Measurements from ENCODE around the gene OSBPL3.
"Not testable (repeated sequence)": the region's sequence is repeated elsewhere in the genome, so short reads cannot be mapped to it uniquely, and the experiment has no call there.

OSBPL3 gene

DNA sequence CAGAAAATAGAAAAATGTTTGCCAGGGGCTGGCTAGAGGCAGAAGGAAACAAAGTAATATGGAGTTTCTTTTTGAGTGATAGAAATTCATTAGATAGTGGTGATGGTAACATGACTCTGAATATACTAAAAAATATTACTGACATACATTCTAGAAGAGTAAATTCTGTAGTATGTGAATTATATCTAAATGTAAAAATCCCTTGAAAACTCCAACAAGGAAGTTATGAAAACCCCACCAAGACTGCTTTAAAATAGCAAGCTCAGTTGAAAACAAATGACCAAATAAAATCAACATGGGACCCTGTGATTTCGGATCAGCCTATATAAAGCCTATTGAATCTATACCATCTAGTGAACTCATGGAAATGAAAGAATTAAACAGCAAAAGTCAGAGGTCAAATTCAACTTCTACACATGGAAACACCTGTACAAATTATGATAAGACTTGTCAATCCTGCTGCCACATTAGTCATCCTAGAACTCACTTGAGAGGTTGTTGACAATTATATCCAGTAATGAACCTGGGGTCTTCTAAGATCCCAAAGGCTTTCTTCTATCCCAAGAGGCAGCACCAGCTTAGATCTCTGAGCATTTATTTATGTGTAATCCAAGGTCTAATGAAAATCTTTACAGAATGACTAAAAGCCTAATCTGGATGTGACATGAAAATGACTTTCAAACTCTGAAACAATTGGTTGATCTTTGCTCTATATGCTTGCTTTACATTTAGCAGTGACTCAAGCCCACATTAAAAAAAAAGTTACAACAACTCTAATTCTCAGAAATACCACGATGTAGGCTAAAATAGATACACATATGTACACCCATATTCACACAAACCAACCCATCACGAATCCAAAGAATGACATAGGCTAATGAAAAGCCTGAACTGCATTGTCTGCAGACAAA lies 59.3 kb downstream of the OSBPL3 start:
- no peak for DNase-seq (ENCODE audit: low read depth, low spot score)

DNA sequence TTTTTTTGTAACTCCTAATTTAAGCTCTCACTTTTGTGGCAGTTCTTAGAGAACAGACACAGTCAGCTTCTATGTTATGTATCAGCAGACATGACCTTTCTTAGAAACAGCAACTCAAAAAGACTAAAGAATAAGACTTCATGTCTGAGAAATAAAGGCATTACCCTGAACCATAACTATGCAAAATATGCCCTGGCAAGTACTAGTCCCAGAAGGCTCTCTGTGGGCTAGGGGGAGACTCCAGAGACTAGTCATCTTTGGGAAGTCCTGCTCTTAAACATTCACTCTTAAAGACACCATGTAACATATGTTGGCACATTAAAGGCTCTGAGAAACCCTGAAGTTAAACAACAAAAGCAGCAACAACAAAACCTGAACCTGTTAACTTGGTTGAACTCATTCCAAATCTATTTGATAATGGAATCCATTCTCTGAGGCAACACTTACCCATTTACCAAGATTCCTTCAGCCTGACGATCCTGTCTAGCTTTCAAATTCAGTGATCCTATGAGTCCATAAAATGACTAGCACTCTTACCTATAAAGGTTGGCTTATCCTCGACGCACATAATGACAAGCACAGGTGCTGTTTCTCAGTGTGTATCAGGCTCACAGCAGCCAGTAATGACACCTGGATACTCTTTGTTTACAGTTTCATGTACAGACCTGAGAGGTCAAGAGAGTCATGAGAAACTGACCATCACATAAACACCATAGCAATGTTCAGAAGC lies 62.3 kb downstream of the OSBPL3 start:
- DNase-seq (ENCODE audit: low read depth, low spot score): no peak

- DNase-seq (ENCODE audit: low read depth, low spot score): no peak
Observed at GRCh38 chr7:24916463-24917040, 63.4 kb downstream of the OSBPL3 start.

DNA sequence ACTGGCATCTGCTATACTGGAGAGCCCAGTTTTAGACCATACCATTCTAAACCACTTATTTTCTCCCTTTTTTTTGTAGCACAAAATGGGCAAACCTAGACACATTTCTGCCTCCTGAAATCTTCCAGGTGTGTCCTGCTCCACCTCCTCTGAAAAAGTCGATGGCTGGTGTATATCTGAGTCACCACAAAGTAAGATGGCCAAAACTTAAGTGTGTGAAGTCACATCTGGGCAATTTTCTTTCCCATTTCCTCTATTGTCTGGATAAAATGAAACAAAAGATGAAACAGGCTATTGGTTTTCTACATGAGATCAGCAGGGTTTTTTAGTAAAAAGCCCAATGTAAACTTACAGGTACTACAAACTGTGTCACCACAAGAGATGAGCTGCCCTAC lies 65.5 kb downstream of the OSBPL3 start:
- no peak for DNase-seq (ENCODE audit: low read depth, low spot score)

DNA sequence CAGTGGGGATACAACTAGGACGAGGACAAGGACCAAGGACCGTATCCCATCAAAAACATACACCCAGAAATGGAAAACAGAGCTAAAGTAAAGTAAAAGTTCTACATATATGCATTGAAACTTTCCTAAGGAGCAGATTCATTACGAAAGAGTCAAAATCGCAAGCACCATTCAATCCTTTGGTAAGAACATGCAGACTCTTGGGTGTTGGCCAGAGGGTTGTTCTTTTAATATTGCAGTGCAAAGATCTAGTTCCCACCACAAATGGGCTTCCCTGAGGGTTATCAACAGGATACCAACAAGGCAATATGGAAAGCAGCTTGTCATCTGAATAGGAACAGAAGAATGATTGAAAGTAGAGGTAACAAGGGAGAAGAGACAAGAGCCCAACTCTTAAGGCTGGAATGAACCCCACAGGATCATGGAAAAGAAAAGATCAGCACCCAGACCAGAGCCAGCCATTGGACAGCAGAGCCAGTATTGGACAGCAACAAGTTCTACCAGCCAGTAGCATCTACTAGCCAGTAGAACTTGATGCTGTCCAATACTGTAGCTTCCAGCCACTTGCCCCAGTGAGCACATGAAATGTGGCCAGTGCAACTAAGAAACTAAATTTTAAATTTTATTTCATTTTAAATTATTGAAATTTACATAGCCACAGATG lies 66.0 kb downstream of the OSBPL3 start:
- no peak for DNase-seq (ENCODE audit: low read depth, low spot score)

- no peak for DNase-seq (ENCODE audit: low read depth, low spot score)
Observed at GRCh38 chr7:24912874-24913514, 67.0 kb downstream of the OSBPL3 start.

GRCh38 chr7:24912424-24912823 lies 67.6 kb downstream of the OSBPL3 start:
- DNase-seq (ENCODE audit: low read depth, low spot score): no peak

GRCh38 chr7:24911213-24911603 lies 68.8 kb downstream of the OSBPL3 start:
- no peak for DNase-seq (ENCODE audit: low read depth, low spot score)

- no peak for DNase-seq (ENCODE audit: low read depth, low spot score)
Observed at GRCh38 chr7:24910551-24911212, 69.3 kb downstream of the OSBPL3 start.

DNA sequence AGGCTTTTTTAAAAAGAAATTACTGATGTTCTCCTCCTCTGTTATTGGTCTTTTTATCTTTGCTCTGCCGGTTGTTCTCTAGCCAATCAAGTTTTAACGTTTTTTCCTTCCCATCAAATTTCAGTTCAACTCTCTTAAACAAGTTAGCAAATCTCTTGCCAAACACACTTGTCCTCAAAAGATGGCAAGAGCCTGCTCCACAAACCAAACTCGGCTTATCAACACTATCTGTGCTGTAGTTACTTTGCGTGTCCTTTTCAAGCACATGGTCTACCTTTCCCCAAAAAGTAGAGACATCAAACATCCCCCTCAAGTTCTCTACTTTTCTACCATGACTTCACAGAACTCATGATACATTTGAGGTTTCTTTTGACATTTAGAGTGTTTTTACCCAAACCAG lies 71.3 kb downstream of the OSBPL3 start:
- DNase-seq (ENCODE audit: low read depth, low spot score): no peak

DNA sequence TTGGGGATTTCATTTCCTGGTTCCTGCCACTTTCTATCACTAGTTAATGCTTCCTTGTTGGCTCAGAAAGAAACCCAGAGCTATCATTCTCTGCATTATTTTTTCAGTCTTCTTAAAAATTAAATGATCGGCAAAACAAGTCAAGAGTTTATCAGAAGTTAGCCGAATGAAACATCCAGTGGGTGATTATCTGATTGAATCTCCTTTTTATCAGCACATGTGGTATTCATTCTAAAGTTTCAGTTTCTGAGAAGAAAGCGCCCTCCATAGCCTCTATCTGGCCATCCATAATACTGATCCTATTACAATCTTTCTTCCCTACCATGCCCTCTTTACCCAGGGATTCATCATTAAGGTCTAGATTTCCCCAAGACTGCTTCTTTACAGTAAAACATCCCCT lies 71.8 kb downstream of the OSBPL3 start:
- DNase-seq (ENCODE audit: low read depth, low spot score): no peak

DNA sequence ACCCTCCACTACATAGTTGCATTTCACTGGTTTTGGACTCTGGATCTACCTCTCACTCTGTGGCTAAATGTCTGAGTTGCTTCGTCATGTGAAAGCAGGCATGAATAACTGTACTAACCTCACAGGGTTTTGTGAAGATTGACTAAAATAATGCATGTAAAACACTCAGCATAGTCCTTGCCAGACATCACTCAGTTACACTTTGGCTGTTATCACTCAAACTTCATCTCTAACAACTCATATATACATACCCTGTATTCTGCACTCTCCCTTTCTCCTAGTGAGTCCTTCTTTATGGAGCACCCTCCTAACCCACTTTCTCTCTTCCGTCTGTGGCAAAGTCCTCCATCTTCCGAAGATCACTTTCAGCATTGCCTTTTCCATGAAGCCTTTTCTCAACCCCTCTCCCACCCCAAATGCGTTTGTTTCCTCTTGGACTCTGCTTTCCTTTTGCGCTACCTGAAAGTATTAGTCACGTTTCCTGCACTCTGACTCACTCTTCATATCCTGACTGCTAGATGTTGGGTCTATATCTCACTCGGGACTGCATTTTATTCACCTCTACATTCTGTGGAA lies 72.6 kb downstream of the OSBPL3 start:
- no peak for DNase-seq (ENCODE audit: low read depth, low spot score)

DNA sequence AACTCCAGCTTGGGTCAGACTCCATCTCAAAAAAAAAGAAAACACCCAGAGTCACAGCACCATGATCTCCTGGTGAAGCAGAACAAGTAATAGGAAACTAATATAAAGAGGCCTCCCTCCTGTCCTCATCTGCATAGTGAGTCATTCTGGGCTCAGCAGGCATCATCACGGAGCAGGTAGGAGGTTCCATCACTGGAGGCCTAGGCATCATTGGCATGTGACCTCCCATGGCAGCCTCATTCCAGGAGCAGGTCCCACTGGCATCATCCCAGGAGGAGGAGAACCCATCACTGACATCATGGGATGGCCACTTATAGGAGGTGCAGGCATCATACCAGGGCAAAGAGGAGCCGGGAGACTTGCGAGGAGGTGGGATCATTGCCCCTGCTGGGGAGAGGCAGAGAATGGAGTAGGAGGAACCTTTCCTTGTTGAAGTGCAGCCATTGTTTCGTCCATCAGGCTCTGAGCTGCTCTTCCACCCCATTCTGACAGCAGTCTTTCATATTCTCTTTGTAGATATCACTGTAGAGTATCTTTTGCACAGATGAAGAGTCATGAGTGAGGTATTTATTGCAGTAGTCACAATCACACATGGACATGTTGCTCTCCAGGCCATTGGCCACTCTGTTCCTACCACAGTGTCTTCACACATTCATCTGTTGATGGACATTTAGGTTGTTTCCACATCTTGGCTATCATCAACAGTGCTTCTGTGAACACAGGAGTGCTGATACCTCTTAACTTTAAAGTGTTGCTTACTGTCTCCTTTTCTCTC lies 73.8 kb downstream of the OSBPL3 start:
- DNase-seq (ENCODE audit: low read depth, low spot score): no peak

GRCh38 chr7:24903992-24904391 lies 76.0 kb downstream of the OSBPL3 start:
- not testable (repeated sequence) for DNase-seq (ENCODE audit: low read depth, low spot score)

GRCh38 chr7:24903559-24903958 lies 76.4 kb downstream of the OSBPL3 start:
- no peak for DNase-seq (ENCODE audit: low read depth, low spot score)

DNA sequence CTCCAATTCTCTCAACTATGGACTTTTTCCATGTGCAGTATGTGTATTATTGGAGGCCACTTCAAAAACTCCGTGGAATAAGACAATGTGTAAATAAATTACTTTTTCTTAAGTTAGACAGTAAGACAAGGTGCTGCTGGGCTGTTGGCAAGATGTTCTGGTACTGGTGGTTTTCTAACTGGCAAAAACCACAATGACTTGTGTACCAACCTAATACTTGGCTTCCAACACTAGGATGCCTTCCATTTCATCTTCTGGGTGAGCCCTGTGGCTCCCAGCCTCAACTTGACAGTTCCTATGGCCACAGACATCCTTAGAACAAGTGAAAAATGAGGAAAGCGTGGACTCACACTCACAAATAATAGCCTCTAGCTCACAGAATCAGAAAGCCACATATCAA lies 77.0 kb downstream of the OSBPL3 start:
- no peak for DNase-seq (ENCODE audit: low read depth, low spot score)

DNA sequence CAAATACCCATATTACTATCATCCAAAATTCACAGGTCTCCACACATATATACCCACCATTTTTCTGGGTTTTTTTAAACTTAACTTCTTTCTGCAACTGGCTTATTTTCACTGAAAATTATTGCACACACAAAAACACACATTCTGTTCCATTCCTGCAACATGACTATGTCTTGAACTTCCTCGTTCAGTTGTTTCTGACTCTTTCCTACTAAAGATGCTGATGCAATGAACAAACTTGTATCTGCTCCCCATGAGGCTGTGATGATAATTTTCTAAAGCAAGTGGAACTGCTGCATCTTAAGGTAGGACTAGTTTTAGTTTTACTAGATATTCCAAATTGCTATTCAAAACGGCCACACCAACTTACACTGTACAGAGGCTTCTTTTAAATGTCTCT lies 77.7 kb downstream of the OSBPL3 start:
- DNase-seq (ENCODE audit: low read depth, low spot score): no peak

DNA sequence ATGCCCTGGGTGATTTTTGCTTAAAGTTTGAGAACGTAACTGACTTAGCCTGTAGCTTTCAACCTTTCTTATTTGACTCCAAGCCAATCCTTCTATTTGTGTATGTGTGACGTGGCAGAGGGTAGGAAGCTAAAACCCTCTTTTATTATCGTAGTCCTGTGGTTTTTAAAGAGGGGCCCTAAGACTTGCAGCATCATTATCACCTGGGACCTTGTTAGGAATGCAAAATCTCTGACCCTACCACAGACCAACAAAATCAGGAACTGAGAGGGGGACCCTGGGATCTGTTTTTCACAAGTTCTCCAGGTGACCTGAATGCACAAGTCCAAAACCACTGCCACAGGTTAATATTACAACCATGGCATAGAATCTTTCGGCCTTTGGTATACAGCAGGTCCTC lies 80.1 kb downstream of the OSBPL3 start:
- no peak for DNase-seq (ENCODE audit: low read depth, low spot score)

- no peak for DNase-seq (ENCODE audit: low read depth, low spot score)
Observed at GRCh38 chr7:24899161-24899560, 80.8 kb downstream of the OSBPL3 start.

DNA sequence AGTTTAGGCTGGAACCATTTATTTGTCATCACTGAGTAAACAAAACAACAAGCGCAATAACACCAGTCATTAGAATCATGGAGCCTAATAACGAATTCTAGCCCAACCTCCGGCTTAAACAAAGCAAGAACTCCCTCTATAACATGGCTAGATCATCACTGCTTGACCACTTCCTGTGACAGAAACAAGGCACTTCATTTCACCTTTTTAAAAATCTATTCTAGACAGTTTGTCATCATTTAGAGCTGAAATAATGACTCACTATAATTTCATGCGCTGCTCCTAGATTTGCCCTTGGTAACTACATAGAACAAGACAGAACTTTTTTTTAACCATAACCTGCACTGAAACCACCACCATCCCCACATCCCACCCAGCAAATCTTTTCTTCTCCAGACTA lies 81.3 kb downstream of the OSBPL3 start:
- DNase-seq (ENCODE audit: low read depth, low spot score): no peak

Data from brain pericyte (primary cell).